Epithelial cell of esophagus (primary cell): ENCODE data around the gene KCNQ2.

Source experiments
- DNase-seq: peaks from one replicate; pipeline ENCODE4 v3.0.0; 2010; ENCODE audit warnings: low read depth
- H3K4me3 ChIP-seq: 2 replicates; pipeline ENCODE4 v1.5.1; 2011; ENCODE audit warnings: mild to moderate bottlenecking, low read length, control low read depth
- TF ChIP-seq, protein P1 (sequence below): IDR thresholded peaks from 2 replicates; pipeline ENCODE4 v1.5.1; 2011; ENCODE audit warnings: low read depth, mild to moderate bottlenecking, low read length, control low read depth, inconsistent platforms; ENCODE audit not compliant: insufficient read depth; ENCODE audit errors: missing control alignments

The KCNQ2 gene

DNA sequence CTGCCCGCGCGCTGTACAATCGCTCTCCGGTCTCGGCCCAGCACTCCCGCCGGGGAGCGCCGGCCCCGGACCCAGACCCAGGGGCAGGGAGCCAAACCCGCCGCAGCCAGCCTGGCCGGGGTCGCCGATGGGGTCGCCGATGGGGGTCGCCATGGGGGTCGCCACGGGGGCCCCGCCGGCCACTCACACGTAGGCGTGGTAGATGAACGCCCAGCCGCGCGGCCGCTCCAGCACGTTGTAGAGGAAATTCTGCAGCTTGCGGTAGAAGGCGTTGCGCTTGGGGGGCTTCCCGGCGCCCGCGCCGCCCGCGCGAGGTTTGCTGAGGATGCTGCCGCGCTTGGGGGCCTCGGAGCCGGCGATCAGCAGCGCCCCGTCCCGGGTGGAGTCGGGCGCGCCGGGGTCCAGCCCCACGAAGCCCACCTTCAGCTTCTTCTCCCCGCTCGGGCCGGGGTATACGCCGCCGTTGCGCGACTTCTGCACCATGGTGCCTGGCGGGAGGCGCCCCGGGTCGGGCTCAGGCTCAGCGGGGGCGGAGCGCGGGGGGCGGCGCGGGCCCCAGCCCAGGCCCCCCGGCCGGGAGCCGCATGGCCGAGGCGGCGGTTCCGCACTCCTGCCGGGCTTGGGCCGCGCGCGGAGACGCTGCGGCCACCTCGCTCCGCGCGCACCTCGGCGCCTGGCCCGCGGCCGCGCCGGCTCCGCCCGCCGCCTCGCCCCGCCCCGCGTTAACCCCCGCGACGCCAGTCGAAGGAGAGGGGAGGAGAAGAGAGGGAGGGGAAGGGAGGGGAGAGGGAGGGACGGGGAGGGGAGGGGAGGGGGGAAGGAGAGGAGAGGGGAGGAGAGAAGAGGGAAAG lies at the start of gene KCNQ2:
KCNQ2 (minus strand) TSS at position 675 of the 851 bp plus-strand sequence; CDS start at position 483, 192 bp downstream.
- no peak within 1 kb of the TSS for H3K4me3 ChIP-seq
- TF ChIP-seq, protein P1, sequence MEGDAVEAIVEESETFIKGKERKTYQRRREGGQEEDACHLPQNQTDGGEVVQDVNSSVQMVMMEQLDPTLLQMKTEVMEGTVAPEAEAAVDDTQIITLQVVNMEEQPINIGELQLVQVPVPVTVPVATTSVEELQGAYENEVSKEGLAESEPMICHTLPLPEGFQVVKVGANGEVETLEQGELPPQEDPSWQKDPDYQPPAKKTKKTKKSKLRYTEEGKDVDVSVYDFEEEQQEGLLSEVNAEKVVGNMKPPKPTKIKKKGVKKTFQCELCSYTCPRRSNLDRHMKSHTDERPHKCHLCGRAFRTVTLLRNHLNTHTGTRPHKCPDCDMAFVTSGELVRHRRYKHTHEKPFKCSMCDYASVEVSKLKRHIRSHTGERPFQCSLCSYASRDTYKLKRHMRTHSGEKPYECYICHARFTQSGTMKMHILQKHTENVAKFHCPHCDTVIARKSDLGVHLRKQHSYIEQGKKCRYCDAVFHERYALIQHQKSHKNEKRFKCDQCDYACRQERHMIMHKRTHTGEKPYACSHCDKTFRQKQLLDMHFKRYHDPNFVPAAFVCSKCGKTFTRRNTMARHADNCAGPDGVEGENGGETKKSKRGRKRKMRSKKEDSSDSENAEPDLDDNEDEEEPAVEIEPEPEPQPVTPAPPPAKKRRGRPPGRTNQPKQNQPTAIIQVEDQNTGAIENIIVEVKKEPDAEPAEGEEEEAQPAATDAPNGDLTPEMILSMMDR, result no peak

DNA sequence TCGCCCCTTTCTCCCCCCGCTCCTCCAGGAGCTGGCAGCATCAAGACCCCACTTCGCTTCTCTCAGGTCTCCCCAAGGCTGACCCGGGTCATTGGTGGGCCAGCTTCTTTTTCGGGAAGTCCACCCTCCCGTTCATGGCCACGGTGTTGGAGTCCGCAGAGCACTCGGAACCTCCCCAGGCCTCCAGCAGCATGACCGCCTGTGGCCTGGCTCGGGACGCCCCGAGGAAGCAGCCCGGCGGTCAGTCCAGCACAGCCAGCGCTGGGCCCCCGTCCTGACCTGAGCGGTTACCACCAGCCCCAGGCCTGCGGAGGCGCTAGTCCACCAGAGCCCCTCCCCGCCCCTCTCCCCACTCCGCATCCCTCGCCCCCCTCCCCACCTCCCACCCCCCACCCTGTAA lies 49.1 kb upstream of the KCNQ2 start:
- no peak for DNase-seq
- H3K4me3 ChIP-seq, result peak overlapping the region; percentile 83
- TF ChIP-seq, protein P1, result no peak

More for the DNA sequence above, at the start of gene KCNQ2:
- no peak for DNase-seq

DNA sequence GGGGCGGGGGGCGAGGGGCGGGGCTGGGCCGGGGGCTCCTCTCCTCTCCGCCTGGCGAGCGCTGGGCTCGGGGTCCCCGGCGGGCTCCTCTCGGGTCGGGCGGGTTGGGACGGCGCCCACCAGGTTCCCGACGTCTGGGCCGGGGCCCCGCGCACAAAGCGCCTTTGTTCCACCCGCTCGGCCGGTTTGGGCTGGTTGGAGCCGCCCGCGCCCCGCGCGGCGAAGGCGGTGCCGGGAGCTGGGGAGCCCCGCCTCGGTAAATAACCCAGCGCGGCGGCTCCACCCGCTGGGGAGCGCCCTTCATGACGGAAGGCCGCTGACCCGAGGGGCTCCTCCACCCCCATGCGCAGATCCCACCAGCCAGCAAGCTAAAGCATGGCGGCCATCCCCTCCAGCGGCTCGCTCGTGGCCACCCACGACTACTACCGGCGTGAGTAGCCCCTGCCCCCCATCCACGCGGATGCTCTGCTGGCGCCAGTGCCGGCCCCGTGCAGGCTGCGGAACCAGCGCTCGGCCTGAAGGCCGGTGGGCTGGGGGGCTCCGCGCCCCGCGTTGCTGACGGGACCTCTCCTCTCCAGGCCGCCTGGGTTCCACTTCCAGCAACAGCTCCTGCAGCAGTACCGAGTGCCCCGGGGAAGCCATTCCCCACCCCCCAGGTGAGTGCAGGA lies 48.6 kb upstream of the KCNQ2 start:
- peak overlapping the region; percentile 83 for H3K4me3 ChIP-seq
- peak; percentile 81 for DNase-seq
- TF ChIP-seq, protein P1, result no peak

DNA sequence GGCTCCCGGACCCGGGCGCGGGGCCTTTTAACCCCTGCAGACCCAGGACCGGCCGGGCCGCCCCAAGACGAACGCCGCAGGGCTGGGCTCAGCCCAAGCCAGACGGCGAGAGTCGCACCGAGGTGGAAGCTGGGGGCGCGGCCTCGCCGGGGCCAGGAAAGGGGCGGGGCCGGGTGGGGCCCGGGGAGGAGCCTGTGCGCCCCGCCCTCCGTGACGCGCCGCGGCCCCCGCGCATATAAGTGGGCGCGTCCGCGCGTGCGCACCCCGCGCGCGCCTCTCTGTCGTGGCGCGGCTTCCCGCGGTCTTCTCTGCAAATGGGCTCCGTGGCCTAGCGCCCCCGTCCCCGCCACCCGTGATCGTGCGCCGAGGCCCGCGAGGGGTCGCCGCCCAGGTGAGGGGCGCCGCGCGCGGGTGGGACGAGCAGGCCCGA lies 48.1 kb upstream of the KCNQ2 start, which contains the start of gene PPDPF:
PPDPF (plus strand) TSS at position 262 of the 430 bp plus-strand sequence. CDS start 544 bp downstream, outside the sequence.
- peak within 1 kb of the TSS; percentile 83 for H3K4me3 ChIP-seq
- TF ChIP-seq, protein P1, result no peak
- DNase-seq, result peak; percentile 83

DNA sequence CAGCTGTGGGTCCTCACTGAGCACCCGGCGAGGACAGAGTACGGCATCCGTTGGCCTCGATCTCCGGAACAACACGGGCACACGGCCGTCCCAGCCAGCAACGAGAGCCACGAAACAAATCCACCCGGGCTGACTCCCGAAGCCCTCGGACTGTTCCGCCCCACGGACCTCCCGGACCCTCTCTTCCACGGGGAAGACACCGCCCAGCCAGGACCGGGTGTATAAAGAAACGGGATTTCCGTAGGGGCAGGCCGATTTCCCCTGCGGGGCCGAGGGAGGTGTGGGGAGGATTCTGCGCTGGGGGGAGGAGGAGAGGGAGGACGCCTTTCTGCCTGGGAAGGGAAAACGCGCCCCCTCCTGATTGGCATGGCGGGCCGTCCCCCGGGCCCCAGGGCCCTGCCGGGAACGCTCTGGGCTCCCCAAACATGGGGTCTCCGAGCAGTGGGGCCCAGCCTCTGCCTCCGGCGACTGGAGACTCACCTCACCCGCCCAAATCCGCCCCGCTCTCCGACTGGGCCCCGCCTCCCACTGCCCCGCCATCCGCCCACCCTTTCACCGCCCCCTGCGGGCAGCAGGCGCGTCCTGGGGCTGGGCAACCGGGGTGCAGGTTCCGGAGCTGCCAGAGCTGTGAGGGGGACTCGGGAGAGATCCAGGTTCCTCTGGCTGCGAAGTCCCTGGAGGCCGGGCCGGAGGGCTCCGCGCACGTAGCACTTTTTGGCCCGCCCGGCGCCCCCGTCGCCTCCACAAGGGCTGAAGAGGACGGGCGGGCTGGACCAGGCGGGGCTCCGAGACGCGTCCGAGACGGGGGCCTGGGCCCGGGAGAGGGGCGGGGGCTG lies 47.4 kb upstream of the KCNQ2 start:
- peak overlapping the region; percentile 52 for H3K4me3 ChIP-seq
- DNase-seq, result peak; percentile 51
- TF ChIP-seq, protein P1, result no peak

DNA sequence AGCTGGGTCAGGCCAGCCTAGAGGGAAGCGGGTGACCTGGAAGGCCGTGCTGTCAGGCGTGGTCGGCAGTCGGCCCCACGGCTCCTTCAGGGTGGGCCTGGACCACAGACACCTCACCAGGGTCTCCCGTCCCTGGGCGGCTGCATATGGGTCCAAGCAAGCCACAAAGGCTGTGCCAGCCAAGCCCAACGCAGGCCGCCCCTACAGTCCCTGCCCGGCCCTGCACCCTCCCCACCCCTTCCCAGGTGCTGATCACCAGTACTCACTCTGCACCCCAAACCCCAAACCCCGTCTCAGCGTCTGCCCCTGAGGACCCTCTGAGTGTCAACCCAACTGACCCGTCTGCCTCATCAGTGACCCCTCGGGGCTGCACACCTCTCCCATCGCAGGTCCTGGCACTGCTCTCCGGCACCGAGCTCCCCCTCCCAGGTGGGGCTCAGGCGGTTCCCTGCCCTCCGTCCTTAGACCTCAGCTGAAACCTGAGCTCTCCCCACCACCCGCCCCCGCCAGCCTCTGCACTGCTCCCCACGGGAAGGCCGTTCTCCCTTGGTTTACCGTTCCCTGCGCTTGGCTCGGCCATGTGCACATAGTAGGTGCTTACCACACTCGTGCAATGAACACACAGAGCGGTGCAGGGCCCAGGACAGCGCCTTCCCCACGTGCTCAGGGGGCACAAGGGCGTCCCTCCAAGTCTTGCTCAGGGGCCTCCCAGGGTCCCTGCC lies 46.7 kb upstream of the KCNQ2 start:
- TF ChIP-seq, protein P1, result no peak
- no peak for DNase-seq

More for the DNA sequence above, 46.7 kb upstream of the KCNQ2 start:
- H3K4me3 ChIP-seq, result peak overlapping the region; percentile 52
